GM12872 (cell line): ENCODE data around the gene FMNL2.

Experiments used
- CTCF ChIP-seq: IDR thresholded peaks from 3 replicates; pipeline ENCODE4 v1.5.1; 2011; ENCODE audit warnings: low read depth, mild to moderate bottlenecking, low read length, moderate library complexity; ENCODE audit not compliant: insufficient read depth

The FMNL2 gene

GRCh38 chr2:152307863-152308262, 27.1 kb upstream of the FMNL2 start:
- TF ChIP-seq CTCF = no peak

- no peak for TF ChIP-seq CTCF
Observed at GRCh38 chr2:152309352-152310214, 25.4 kb upstream of the FMNL2 start.

GRCh38 chr2:152319822-152320570, 15.0 kb upstream of the FMNL2 start:
- TF ChIP-seq CTCF = no peak

- TF ChIP-seq CTCF = no peak
Observed at GRCh38 chr2:152320814-152321213, 14.2 kb upstream of the FMNL2 start.

- TF ChIP-seq CTCF = no peak
Observed at GRCh38 chr2:152322222-152322621, 12.8 kb upstream of the FMNL2 start.

- TF ChIP-seq CTCF = no peak
Observed at GRCh38 chr2:152326710-152327109, 8.3 kb upstream of the FMNL2 start.

- TF ChIP-seq CTCF = no peak
Observed at GRCh38 chr2:152328013-152328412, 7.0 kb upstream of the FMNL2 start.
